ENCODE data around the gene SSH2.

- TF ChIP-seq CTCF (IDR thresholded peaks at IDR 0.05) (no peak), EZH2 (IDR thresholded peaks at IDR 0.05; ENCODE audit: borderline replicate concordance, insufficient read depth, low read depth, low read length, poor library complexity, severe bottlenecking) (no peak)
These were observed 260.8 kb downstream of the SSH2 start for GRCh38 chr17:29669266-29669665.

All from B cell (primary cell).